Midbrain (tissue), 1 donor: ENCODE measurements around the gene ADGRG2.

ENCODE experiments used
- DNase-seq: peaks from one replicate; lab custom pipeline; 2025; lab: John Stamatoyannopoulos, UW

ADGRG2 gene

DNA sequence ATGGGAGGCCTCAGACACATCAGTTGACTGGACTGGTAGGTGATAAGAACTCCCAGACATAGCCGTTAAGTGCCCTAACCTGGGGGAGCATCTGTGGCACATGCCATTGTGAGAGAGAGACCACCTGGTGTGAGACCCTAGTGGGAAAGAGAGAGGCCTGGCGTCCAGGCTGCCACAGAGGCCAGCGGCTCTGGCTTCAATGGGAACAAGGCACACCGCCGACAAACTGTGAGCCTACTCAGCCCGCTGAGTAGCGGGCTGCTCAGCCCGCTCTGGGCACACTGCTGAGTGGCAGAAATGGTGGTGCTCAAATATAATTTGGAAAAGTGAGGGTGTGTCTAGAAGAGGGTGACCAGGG, 172.3 kb downstream of the ADGRG2 start:
- no peak for DNase-seq

DNA sequence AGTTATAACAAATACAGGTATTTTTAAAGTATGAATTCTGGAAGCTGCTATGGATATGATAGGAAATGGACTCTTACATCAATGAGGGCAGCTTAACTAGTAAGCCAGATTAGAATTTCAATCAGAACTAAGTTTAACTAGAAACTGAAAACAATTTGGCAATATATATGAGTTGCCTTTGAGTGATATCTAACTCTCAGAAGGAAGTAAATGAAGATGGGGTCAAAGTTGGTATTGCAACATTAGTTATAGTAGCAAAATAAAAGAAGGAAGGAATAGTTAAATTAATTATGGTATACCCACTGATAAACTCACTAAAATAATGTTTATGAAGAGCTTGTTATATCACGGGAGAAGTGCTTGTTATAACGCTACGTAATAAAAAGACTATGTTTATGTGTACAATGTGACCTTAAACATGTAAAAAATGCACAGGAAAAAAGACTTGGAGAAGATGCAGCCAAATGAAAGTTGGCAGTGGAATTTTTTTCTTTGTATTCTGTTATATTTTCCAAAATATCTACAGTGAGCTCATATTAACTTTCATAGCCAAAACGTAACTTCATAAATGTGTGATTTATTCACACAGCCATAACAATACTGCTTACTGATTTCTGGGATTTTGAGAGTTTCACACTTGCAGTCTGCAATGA, 172.9 kb downstream of the ADGRG2 start:
- DNase-seq, result no peak

DNA sequence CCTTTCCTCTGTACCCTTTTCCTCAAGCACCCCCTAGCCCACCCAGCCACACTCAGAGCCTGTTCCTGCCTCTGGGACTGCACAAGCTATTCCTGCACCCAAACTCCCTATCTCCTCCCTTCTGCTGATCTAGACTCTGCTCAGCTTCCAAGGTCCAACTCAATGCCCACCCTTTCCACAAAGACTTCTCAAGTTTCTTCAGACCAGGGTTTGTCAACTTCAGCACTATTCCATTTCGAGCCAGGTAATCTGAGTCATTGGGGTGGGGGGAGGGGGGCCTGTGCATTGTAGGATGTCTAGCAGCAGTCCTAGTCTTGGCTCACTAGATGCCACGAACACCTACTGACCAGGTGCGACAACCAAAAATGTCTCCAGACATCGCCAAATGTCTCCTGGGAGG, 175.7 kb downstream of the ADGRG2 start:
- no peak for DNase-seq

DNA sequence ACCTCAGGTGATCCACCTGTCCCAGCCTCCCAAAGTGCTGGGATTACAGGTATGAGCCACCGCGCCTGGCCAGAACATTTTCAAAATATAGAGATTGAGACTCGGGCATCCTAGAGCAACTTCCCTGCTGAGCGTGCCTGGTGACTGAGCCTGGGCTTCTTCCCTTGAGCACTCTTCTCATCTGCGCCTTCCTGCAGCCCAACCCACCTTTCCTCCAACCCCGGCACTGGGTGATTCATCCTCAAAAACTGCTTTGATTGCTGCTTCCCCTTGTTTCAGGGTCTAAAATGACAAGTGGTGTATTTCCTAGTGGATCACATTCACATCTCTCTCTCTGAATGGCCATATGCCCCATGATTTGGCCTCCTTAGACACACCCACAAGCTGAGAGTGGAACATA, 176.1 kb downstream of the ADGRG2 start:
- no peak for DNase-seq

DNA sequence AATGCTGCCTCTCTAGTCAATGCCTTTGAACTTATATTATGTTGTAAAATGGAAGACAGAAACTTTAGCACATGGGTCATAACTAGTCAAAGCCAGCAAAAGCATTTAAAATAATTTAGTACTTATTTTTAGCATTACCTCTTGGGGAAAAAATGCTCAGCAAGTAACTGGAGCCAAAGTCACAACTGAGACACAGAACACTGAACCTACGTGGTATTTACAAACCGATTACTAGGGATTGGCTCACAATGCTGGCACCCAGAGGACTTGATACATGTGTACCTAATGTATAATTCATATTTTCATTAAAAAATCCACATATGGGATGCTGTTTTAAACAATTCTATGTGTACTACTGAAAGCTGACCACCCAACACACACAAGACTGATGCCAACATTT, 176.8 kb downstream of the ADGRG2 start:
- DNase-seq, result no peak

DNA sequence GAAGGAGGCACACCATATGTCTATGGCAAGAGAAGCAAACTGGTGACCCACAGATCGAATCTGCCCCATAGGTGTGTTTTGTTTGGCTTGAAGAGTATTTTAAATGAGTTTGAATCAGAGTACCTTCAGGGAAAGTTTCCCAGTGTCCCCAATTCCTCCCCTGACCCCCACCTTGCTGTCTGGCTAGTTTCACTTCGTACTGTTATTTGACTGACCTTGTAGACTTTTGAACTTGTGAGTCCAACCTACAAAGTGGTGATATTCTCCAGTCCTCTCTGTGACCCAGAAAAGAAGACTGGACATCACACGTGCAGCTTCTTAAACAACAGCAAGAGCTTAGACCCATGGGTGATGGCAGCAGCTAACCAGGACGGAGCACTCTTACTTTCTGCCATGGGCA, 177.8 kb downstream of the ADGRG2 start:
- no peak for DNase-seq

DNA sequence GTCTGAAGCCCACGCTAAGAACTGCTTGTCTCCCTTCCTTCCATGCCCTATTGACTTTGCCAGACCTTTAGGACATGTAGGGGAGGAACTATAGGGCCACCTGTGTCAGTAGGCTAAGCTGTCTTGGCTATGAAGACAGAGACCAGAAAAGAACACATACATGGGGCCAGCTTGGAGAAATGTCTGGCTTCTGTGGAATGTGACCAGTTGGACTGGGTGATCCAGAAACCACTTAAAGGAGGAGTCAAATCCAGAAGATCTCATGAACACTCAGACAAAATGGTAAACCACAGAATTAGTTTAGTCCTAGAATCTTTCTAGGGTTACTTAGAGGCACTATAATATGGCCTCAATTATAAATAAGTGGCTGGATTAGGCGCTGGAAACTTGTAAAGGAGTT, 180.4 kb downstream of the ADGRG2 start:
- DNase-seq, result no peak
